WERI-Rb-1 (cell line): Measurements from ENCODE around the gene IFT88.

Source experiments
- DNase-seq: peaks from one replicate; pipeline ENCODE4 v3.0.0-alpha.2; 2020
- H3K27ac ChIP-seq: fragments of 250-450 bp; sonication (Bioruptor Pico); 2 replicates; pipeline ENCODE4 v1.5.1; 2020; ENCODE audit warnings: mild to moderate bottlenecking, moderate library complexity
- H3K27me3 ChIP-seq: fragments of 250-450 bp; sonication (Bioruptor Pico); 2 replicates; pipeline ENCODE4 v1.5.1; 2021; ENCODE audit warnings: mild to moderate bottlenecking, low read depth, moderate library complexity; ENCODE audit not compliant: insufficient read depth, severe bottlenecking
- H3K36me3 ChIP-seq: fragments of 250-450 bp; sonication (Bioruptor Pico); 2 replicates; pipeline ENCODE4 v1.5.1; 2020; ENCODE audit warnings: mild to moderate bottlenecking, moderate library complexity
- H3K4me3 ChIP-seq: 2 replicates; pipeline ENCODE4 v1.5.1; 2011; ENCODE audit warnings: low read depth, mild to moderate bottlenecking, control low read depth, low read length
- H3K9me3 ChIP-seq: fragments of 250-450 bp; sonication (Bioruptor Pico); 2 replicates; pipeline ENCODE4 v1.5.1; 2021; ENCODE audit warnings: mild to moderate bottlenecking, moderate library complexity; ENCODE audit not compliant: severe bottlenecking
- CTCF ChIP-seq: IDR thresholded peaks from 2 replicates; pipeline ENCODE4 v1.5.1; 2011; ENCODE audit warnings: low read depth, mild to moderate bottlenecking, control low read depth, inconsistent platforms, low read length

Gene IFT88

DNA sequence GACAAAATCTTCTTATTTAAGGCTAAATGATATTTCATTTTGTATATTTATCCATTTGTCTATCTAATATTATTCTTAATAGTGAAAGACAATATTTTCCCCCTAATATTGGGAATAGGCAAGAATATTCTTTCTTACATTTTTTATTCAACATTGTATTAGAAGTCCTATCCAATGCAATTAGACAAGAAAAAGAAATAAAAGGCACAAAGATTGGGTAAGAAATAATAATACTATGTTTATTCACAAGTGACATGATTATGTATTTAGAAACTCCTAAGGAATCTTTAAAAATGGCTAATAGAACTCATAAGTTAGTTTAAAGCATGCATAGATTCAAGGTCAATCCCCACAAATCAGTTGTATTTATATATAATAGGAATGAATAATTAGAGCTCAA lies 30.0 kb upstream of the IFT88 start:
- no peak for DNase-seq
- TF ChIP-seq CTCF, result no peak
- Histone ChIP-seq H3K36me3 (no peaks in the 10 kb centered on the region), H3K9me3 (peaks cover 11% of the 10 kb centered on the region), H3K4me3 (no peak overlapping the region), H3K27ac (no peak overlapping the region), H3K27me3 (no peaks in the 10 kb centered on the region)

DNA sequence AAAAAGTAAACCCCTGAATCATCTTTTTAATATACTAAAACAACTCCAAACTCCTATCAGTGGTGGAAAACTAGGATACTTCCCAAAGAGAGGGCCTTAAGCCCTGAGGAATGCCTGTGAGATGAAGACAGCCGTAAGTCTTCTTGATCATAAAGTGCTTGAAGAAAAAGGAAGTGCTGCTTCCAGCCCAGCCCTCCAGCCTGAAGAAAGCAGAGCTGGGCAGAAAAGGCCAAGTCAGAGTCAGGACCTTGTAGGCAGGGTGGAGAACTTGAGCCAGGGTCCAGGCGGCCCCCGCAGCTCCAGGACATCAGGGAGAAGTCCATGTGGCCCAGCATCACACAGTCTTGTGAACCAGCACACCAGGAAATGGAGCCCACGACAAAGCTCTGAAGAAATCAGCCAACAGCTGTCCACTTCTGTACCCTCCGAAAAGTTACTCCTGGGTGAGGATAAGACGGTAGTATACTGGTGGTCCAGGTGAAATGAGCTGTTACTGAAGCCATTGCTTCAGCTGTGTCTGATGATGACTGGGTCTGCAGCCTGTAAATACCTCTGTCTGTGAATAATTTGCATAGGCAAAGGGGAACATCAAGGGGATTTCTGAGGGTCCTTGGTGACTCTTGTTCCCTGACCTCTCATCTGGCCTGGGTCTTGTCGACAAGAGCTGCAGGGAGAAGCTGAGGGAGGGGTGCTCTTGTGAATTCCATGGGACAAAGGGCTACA lies 22.6 kb upstream of the IFT88 start:
- Histone ChIP-seq H3K9me3 (peaks cover 6% of the 10 kb centered on the region), H3K27ac (no peak overlapping the region), H3K36me3 (no peaks in the 10 kb centered on the region), H3K4me3 (no peak overlapping the region), H3K27me3 (no peaks in the 10 kb centered on the region)
- DNase-seq, result no peak
- no peak for TF ChIP-seq CTCF

- Histone ChIP-seq H3K4me3 (no peak overlapping the region), H3K36me3 (no peaks in the 10 kb centered on the region), H3K9me3 (no peaks in the 10 kb centered on the region), H3K27me3 (no peaks in the 10 kb centered on the region), H3K27ac (no peak overlapping the region)
- no peak for TF ChIP-seq CTCF
- DNase-seq, result no peak
Observed at GRCh38 chr13:20546556-20546955, 20.4 kb upstream of the IFT88 start.

GRCh38 chr13:20547479-20547908 lies 19.5 kb upstream of the IFT88 start:
- H3K4me3 ChIP-seq, result no peak overlapping the region
- DNase-seq, result no peak
- no peaks in the 10 kb centered on the region for H3K27me3 ChIP-seq
- no peaks in the 10 kb centered on the region for H3K36me3 ChIP-seq
- no peak overlapping the region for H3K27ac ChIP-seq
- TF ChIP-seq CTCF, result no peak
- no peaks in the 10 kb centered on the region for H3K9me3 ChIP-seq

DNA sequence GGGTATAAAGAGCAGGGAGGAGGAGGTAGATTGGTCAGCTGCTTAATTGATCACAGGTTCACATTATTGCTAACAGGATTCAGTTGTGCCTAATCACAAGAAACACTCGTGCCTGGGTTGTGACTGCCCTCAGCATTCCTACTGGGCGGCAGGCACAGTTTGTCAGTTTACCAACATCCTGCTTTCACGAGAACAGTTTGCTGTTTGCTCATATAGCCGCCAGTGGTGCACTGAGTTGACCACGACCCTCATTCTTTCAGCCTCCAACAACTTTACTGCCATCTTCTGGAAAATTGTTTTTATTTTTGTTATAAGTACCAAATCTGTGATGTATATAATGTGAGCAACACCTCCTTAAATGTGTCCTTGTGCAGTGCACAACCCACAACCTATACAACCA lies 16.2 kb upstream of the IFT88 start:
- Histone ChIP-seq H3K36me3 (no peaks in the 10 kb centered on the region), H3K27me3 (no peaks in the 10 kb centered on the region), H3K27ac (no peak overlapping the region), H3K4me3 (no peak overlapping the region), H3K9me3 (no peaks in the 10 kb centered on the region)
- no peak for DNase-seq
- TF ChIP-seq CTCF, result no peak

DNA sequence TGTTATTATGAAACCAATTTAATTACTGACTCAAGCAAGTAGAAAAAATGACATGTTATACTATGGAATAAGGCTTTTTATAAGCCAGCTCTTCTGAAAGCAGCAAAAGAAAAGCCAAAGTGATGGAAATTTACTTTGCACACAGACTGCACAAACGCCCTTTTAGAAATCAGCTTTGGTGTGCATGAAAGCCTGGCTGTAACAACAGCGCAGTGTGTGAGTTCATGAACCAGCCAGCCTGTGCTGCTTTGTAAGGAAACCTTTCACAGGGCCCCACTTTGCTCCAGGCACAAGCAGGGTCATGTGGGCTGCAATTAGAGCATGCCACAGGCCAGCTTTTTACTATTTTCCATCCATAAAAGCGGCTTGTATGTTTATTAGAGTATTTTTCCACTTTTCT lies 13.6 kb upstream of the IFT88 start:
- Histone ChIP-seq H3K27ac (no peak overlapping the region), H3K4me3 (no peak overlapping the region), H3K9me3 (no peaks in the 10 kb centered on the region), H3K36me3 (no peaks in the 10 kb centered on the region), H3K27me3 (no peaks in the 10 kb centered on the region)
- TF ChIP-seq CTCF, result no peak
- DNase-seq, result no peak
